GM23248 (cell line): ENCODE data around the gene MPHOSPH6. TPM values are rescaled to one million over a fixed set of nuclear protein-coding genes. Genes with fewer than 3 reads are reported as not detected.

Experiments used
- DNase-seq: peaks from one replicate; pipeline ENCODE4 v3.0.0-alpha.2; 2015
- H2AFZ ChIP-seq: fragments of 200-600 bp; sonication (generic); 2 replicates; pipeline ENCODE4 v1.6.1; 2016; ENCODE audit warnings: antibody characterized with exemption
- H3F3A ChIP-seq: fragments of 200-600 bp; sonication (generic); 2 replicates; pipeline ENCODE4 v1.6.1; 2016; ENCODE audit warnings: mild to moderate bottlenecking, antibody characterized with exemption, mixed run types; ENCODE audit not compliant: insufficient read depth
- H3K27ac ChIP-seq: fragments of 200-600 bp; sonication (generic); 2 replicates; pipeline ENCODE4 v1.5.1; 2016; ENCODE audit warnings: mild to moderate bottlenecking
- H3K27me3 ChIP-seq: fragments of 200-600 bp; sonication (generic); replicated peaks from 2 replicates; pipeline ENCODE4 v1.6.1; 2016; ENCODE audit warnings: mild to moderate bottlenecking; ENCODE audit not compliant: insufficient read depth
- H3K36me3 ChIP-seq: fragments of 200-600 bp; sonication (generic); 2 replicates; pipeline ENCODE4 v1.6.1; 2016; ENCODE audit warnings: low read depth, mild to moderate bottlenecking
- H3K4me1 ChIP-seq: fragments of 200-600 bp; sonication (generic); 2 replicates; pipeline ENCODE4 v1.6.1; 2016; ENCODE audit warnings: mild to moderate bottlenecking; ENCODE audit not compliant: insufficient read depth
- H3K4me2 ChIP-seq: fragments of 200-600 bp; sonication (generic); one replicate; pipeline ENCODE4 v1.6.1; 2016; ENCODE audit warnings: mild to moderate bottlenecking; ENCODE audit not compliant: unreplicated experiment
- H3K4me3 ChIP-seq: fragments of 200-600 bp; sonication (generic); 2 replicates; pipeline ENCODE4 v1.5.1; 2016; ENCODE audit warnings: mild to moderate bottlenecking
- H3K79me2 ChIP-seq: fragments of 200-600 bp; sonication (generic); 2 replicates; pipeline ENCODE4 v1.6.1; 2016; ENCODE audit warnings: mild to moderate bottlenecking; ENCODE audit not compliant: insufficient read depth
- H3K9ac ChIP-seq: fragments of 200-600 bp; sonication (generic); 2 replicates; pipeline ENCODE4 v1.6.1; 2016; ENCODE audit warnings: mild to moderate bottlenecking
- H3K9me2 ChIP-seq: fragments of 200-600 bp; sonication (generic); 2 replicates; pipeline ENCODE4 v1.6.1; 2016; ENCODE audit warnings: mixed run types, mild to moderate bottlenecking, moderate library complexity; ENCODE audit not compliant: insufficient read depth
- H3K9me3 ChIP-seq: fragments of 200-600 bp; sonication (generic); one replicate; pipeline ENCODE4 v1.6.1; 2017; ENCODE audit warnings: low read depth
- H4K20me1 ChIP-seq: fragments of 200-600 bp; sonication (generic); 2 replicates; pipeline ENCODE4 v1.6.0; 2016; ENCODE audit not compliant: insufficient read depth
- EZH2 ChIP-seq: fragments of 200-600 bp; sonication (generic); IDR thresholded peaks from 2 replicates; pipeline ENCODE4 v1.6.1; 2018; ENCODE audit warnings: antibody characterized with exemption, mild to moderate bottlenecking; ENCODE audit not compliant: insufficient read depth, poor library complexity, severe bottlenecking
- EZH2phosphoT487 ChIP-seq: fragments of 200-600 bp; sonication (generic); IDR thresholded peaks from 2 replicates; pipeline ENCODE4 v1.6.1; 2018; ENCODE audit warnings: antibody characterized with exemption, moderate library complexity, mild to moderate bottlenecking, low read depth; ENCODE audit not compliant: insufficient read depth
- WGBS, 2 experiments: methylation state at CpG; one replicate each; pipeline ENCODE4 v1.1.6; 2015 to 2017; ENCODE audit warnings: low lambda C conversion rate in 2 of 2, low coverage in 1 of 2; ENCODE audit errors: missing lambda C conversion rate in 2 of 2; 5-methylcytosine and 5-hydroxymethylcytosine counted together
- in situ Hi-C: fragments of 300-500 bp; cut with MboI; formaldehyde crosslinking; loops from 2 replicates; pipeline ENCODE4 v1.15.0; 2020
- polyA plus RNA-seq: library from polyadenylated mRNA; unstranded; fragments of >200 nt; fragmentation: Nextera tagmentation; extraction: Ambion mirVana; gene quantifications from 2 replicates; pipeline ENCODE4 v1.2.1, GENCODE V29; 2016
- total RNA-seq: library from RNA; depleted of rRNA; stranded (reverse); fragments of >200 nt; shearing (Covaris generic); gene quantifications from 2 replicates; pipeline ENCODE4 v1.2.3, GENCODE V29; 2014

The MPHOSPH6 gene
- total and polyA plus RNA-seq, 2 experiments from 2014 or later = 33.5 to 34.9 TPM

GRCh38 chr16:82156761-82157533 is 13.1 kb downstream of the MPHOSPH6 start:
- no peaks in the 10 kb centered on the region for H3K9me2 ChIP-seq
- H3K27me3 ChIP-seq = no peaks in the 10 kb centered on the region
- no peak overlapping the region for H3K4me2 ChIP-seq
- H3K4me3 ChIP-seq = no peak overlapping the region
- peak overlapping the region; percentile 33 for H3K27ac ChIP-seq
- in situ Hi-C loops = no loop called here
- no peak for TF ChIP-seq EZH2
- no peak for TF ChIP-seq EZH2phosphoT487
- no peak overlapping the region for H3K9ac ChIP-seq
- peaks cover 6% of the 10 kb centered on the region for H3K36me3 ChIP-seq
- peaks cover 7% of the 10 kb centered on the region; the same call in 1 of the 2 replicates for H3F3A ChIP-seq
- peaks cover 58% of the 10 kb centered on the region for H3K79me2 ChIP-seq
- peaks cover 13% of the 10 kb centered on the region for H3K4me1 ChIP-seq
- no peak overlapping the region for H2AFZ ChIP-seq
- no peaks in the 10 kb centered on the region for H4K20me1 ChIP-seq
- H3K9me3 ChIP-seq = no peaks in the 10 kb centered on the region
- peak; percentile 70 for DNase-seq
- 59 to 60% methylated on average over 14 of the region's 14 CpGs for WGBS, 2 experiments

GRCh38 chr16:82152641-82153112 is 17.3 kb downstream of the MPHOSPH6 start:
- Histone ChIP-seq H3K79me2 (peaks cover 47% of the 10 kb centered on the region), H3F3A (0 out of 2 replicates have a peak, but pooled peaks cover 4% of the 10 kb centered on the region), H2AFZ (no peak overlapping the region), H3K4me1 (peaks cover 8% of the 10 kb centered on the region), H4K20me1 (no peaks in the 10 kb centered on the region), H3K9me2 (no peaks in the 10 kb centered on the region), H3K9ac (no peak overlapping the region), H3K36me3 (peaks cover 10% of the 10 kb centered on the region), H3K4me2 (no peak overlapping the region), H3K27me3 (no peaks in the 10 kb centered on the region), H3K4me3 (no peak overlapping the region), H3K27ac (no peak overlapping the region), H3K9me3 (no peaks in the 10 kb centered on the region)
- in situ Hi-C loops = no loop called here
- WGBS, 2 experiments = 87 to 91% methylated on average over 8 of the region's 8 CpGs
- no peak for DNase-seq
- TF ChIP-seq EZH2phosphoT487 (no peak), EZH2 (no peak)

- Histone ChIP-seq H3K4me3 (no peak overlapping the region), H3K9me3 (no peaks in the 10 kb centered on the region), H3F3A (no peaks in the 10 kb centered on the region), H3K27me3 (no peaks in the 10 kb centered on the region), H3K27ac (no peak overlapping the region), H3K79me2 (peaks cover 45% of the 10 kb centered on the region), H2AFZ (no peak overlapping the region), H3K9me2 (no peaks in the 10 kb centered on the region), H3K36me3 (peaks cover 15% of the 10 kb centered on the region), H3K4me2 (no peak overlapping the region), H3K9ac (no peak overlapping the region), H3K4me1 (peaks cover 4% of the 10 kb centered on the region; the same call in 1 of the 2 replicates), H4K20me1 (no peaks in the 10 kb centered on the region)
- in situ Hi-C loops = no loop called here
- DNase-seq = no peak
- TF ChIP-seq EZH2phosphoT487 (no peak), EZH2 (no peak)
- 97 to 100% methylated on average over 2 of the region's 2 CpGs for WGBS, 2 experiments
Measured at GRCh38 chr16:82152196-82152595, 17.8 kb downstream of the MPHOSPH6 start.

- H2AFZ ChIP-seq = no peak overlapping the region
- no peaks in the 10 kb centered on the region for H3K27me3 ChIP-seq
- H4K20me1 ChIP-seq = no peaks in the 10 kb centered on the region
- H3K79me2 ChIP-seq = peaks cover 32% of the 10 kb centered on the region
- no peak overlapping the region for H3K27ac ChIP-seq
- in situ Hi-C loops = no loop called here
- no peak for DNase-seq
- no peaks in the 10 kb centered on the region for H3K9me3 ChIP-seq
- H3K4me3 ChIP-seq = no peak overlapping the region
- no peak overlapping the region for H3K9ac ChIP-seq
- peaks cover 15% of the 10 kb centered on the region for H3K36me3 ChIP-seq
- no peak overlapping the region for H3K4me2 ChIP-seq
- H3K4me1 ChIP-seq = no peaks in the 10 kb centered on the region
- H3K9me2 ChIP-seq = no peaks in the 10 kb centered on the region
- no peak for TF ChIP-seq EZH2phosphoT487
- no peak for TF ChIP-seq EZH2
- no peaks in the 10 kb centered on the region for H3F3A ChIP-seq
- WGBS, 2 experiments = 96 to 100% methylated on average over 1 of the region's 1 CpG
Measured at GRCh38 chr16:82150549-82150948, 19.5 kb downstream of the MPHOSPH6 start.
